Mucosa of descending colon (tissue), 3 donors: ENCODE measurements around the gene RCAN2. TPM values are rescaled to one million over a fixed set of nuclear protein-coding genes. Genes with fewer than 3 reads are reported as not detected.

Source experiments
- ATAC-seq: fragments of 200-7000 bp; cut with Tn5 transposase; one replicate; pipeline ENCODE4 v1.9.1; 2020; ENCODE audit warnings: mild to moderate bottlenecking, moderate library complexity
- DNase-seq, 3 donors: peaks; one replicate each; pipeline ENCODE4 v3.0.0-alpha.2; 2020
- H3K36me3 ChIP-seq: fragments of 200-600 bp; one replicate; pipeline ENCODE4 v1.8.0; 2021; ENCODE audit warnings: low read depth, mild to moderate bottlenecking
- H3K4me1 ChIP-seq: fragments of 200-600 bp; one replicate; pipeline ENCODE4 v1.8.0; 2021; ENCODE audit warnings: low read depth, mild to moderate bottlenecking
- H3K4me3 ChIP-seq: fragments of 200-600 bp; one replicate; pipeline ENCODE4 v1.8.0; 2021; ENCODE audit warnings: mild to moderate bottlenecking
- H3K9me3 ChIP-seq: fragments of 200-600 bp; one replicate; pipeline ENCODE4 v1.8.0; 2021; ENCODE audit warnings: mild to moderate bottlenecking
- CTCF ChIP-seq: fragments of 200-600 bp; IDR thresholded peaks from one replicate; pipeline ENCODE4 v1.8.0; 2022; ENCODE audit warnings: antibody characterized with exemption, mild to moderate bottlenecking
- intact Hi-C, 2 donors: fragments of 100-400 bp; cut with DNase I in 1 of 2; cut with micrococcal nuclease in 1 of 2; formaldehyde crosslinking; loops; one replicate each; pipeline versions ENCODE4 v1.11.0 to v1.11.1; 2022; cut with DNase I, micrococcal nuclease
- total RNA-seq, 3 donors: library from RNA; stranded (reverse); fragmentation: NEBNext Ultra II Directional in 2 of 3; extraction: Animal tissue kit (Norgen Biotek cat#: 25700) in 2 of 3; gene quantifications; one replicate each; pipeline versions ENCODE4 v1.2.1 to v1.2.4, GENCODE V29; 2021 to 2023
- donor health status: DM: no; HTN: no; CAD: no; lungs with moderate emphysema.
- donor health status: DM: no; HTN: no; CAD: no.
- donor health status: DM: no; HTN: yes; CAD: no.

Gene RCAN2
- total RNA-seq, 3 donors from 2014 or later: 5.1 to 6.6 (median 6.1) TPM

GRCh38 chr6:46504242-46504641 is 13.0 kb upstream of the RCAN2 start:
- Histone ChIP-seq H3K9me3 (no peaks in the 10 kb centered on the region), H3K4me3 (no peak overlapping the region), H3K36me3 (no peaks in the 10 kb centered on the region), H3K4me1 (no peaks in the 10 kb centered on the region)
- no peak for TF ChIP-seq CTCF
- DNase-seq: no peak
- ATAC-seq: peak; percentile 83
- intact Hi-C loops: no loop called here

DNA sequence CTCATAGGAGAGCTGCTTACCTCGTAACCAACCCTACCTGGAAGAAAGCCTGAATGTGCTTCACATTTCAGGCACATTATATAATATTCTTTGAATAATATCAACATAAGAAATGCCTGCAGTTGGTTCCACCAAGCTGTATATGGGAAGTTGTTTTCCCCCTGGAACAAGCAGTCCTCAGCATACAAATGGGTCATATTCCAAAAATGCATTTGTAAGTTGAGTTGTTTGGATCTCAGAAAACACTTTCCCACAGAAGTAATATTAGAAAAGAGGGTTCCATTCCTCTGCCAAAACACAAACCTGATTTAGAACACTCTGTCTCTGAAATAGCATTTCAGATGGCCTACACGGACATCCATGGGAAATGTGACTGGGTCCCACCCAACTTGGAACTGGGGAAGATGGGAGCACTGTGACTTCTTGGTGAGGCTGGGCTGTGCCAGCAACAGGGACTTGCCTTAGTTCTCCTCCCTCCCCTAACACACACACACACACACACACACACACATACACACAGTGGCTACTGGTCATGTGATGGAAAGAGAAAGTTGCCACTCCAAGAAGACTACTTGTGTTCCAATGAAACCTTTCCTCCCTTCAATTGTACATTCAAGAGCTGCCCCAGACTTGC is 11.4 kb upstream of the RCAN2 start:
- DNase-seq (peak in 1 of 3 donors; percentile 11), ATAC-seq (no peak)
- TF ChIP-seq CTCF: no peak
- H3K9me3 ChIP-seq: no peaks in the 10 kb centered on the region
- no peaks in the 10 kb centered on the region for H3K4me1 ChIP-seq
- H3K36me3 ChIP-seq: no peaks in the 10 kb centered on the region
- intact Hi-C loops: no loop called here
- no peak overlapping the region for H3K4me3 ChIP-seq

GRCh38 chr6:46501136-46502089 is 10.2 kb upstream of the RCAN2 start:
- no peak for ATAC-seq
- intact Hi-C loops: no loop called here
- H3K9me3 ChIP-seq: no peaks in the 10 kb centered on the region

DNA sequence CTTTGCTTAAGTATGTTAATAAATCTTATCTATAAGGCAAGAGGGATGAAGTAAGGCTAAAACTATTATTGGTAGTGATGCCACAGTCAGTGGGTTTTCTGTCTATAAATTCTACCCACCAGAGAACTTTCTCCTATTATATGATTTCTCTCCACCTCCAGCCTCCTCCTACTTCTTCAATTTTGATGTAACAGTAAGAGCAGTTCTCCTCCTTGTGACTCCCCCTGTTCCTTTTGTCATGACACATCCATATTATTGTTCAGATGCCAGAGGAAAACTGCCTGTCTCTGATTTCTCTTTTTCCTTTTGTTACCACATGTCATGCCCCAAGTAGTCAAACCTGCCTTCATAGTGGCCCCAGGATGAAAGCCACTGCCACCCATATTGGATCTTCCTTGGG is 9.1 kb upstream of the RCAN2 start:
- intact Hi-C loops: no loop called here
- ATAC-seq (no peak), DNase-seq (no peak)
- TF ChIP-seq CTCF: no peak
- Histone ChIP-seq H3K9me3 (no peaks in the 10 kb centered on the region), H3K4me3 (no peak overlapping the region), H3K36me3 (no peaks in the 10 kb centered on the region), H3K4me1 (no peaks in the 10 kb centered on the region)

More at GRCh38 chr6:46501136-46502089, 10.2 kb upstream of the RCAN2 start:
- no peaks in the 10 kb centered on the region for H3K4me1 ChIP-seq
- no peaks in the 10 kb centered on the region for H3K36me3 ChIP-seq
- DNase-seq: no peak
- no peak for TF ChIP-seq CTCF
- no peak overlapping the region for H3K4me3 ChIP-seq

- Histone ChIP-seq H3K4me3 (peak overlapping the region; percentile 25), H3K36me3 (no peaks in the 10 kb centered on the region), H3K4me1 (peaks cover 4% of the 10 kb centered on the region), H3K9me3 (no peaks in the 10 kb centered on the region)
- DNase-seq: peak in 2 of 3 donors; percentile 50 to 65
- TF ChIP-seq CTCF: no peak
- intact Hi-C loops: no loop called here
- ATAC-seq: peak; percentile 85
Observed at GRCh38 chr6:46491628-46492547, 639 bp upstream of the RCAN2 start.
